ENCODE results near the gene ENPEP.

DNA sequence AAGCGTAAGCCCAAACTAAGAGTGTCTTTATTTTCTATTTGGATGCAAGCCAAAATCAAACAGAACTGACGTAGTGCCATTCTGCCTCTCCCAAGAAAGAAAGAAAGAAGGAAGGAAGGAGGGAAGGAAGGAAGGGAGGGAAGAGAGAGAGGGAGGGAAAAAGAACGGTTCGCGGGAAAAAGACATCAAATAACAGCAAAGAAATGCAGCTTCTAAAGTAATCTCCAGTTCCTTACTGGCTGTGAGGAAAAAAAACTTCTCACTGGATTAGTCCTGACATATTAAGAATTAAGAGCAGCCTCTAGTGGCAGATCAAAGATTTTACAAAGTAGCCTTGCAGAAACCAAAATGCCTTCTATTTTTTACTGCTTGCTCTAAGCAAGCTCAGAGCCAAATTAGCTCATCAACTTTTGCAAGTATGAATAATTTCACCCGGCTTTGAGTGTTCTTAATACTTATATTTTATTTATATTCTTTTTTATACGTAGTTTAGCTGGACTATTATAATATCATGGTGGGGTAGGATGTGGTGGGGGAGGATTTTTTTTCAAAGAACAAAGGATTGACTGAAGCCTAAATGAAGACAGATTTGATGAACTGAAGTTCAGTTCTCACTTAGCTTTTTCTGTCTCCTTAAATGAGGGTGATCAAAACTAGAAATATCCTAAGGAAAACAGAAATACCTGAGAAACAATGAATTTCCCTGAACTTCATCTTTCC, 110.3 kb downstream of the ENPEP start:
- TF ChIP-seq, protein P1, sequence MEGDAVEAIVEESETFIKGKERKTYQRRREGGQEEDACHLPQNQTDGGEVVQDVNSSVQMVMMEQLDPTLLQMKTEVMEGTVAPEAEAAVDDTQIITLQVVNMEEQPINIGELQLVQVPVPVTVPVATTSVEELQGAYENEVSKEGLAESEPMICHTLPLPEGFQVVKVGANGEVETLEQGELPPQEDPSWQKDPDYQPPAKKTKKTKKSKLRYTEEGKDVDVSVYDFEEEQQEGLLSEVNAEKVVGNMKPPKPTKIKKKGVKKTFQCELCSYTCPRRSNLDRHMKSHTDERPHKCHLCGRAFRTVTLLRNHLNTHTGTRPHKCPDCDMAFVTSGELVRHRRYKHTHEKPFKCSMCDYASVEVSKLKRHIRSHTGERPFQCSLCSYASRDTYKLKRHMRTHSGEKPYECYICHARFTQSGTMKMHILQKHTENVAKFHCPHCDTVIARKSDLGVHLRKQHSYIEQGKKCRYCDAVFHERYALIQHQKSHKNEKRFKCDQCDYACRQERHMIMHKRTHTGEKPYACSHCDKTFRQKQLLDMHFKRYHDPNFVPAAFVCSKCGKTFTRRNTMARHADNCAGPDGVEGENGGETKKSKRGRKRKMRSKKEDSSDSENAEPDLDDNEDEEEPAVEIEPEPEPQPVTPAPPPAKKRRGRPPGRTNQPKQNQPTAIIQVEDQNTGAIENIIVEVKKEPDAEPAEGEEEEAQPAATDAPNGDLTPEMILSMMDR (IDR thresholded peaks at IDR 0.05): peak in 3 of 7 experiments; percentile 9 to 22 (median 11)
- TF ChIP-seq EP300 (IDR thresholded peaks at IDR 0.05): no peak

Data from stomach (tissue), 4 donors.